COLO829 (cell line): ENCODE measurements around the gene CYP2U1.
A peak's percentile ranks its signal among the peaks of the same experiment; 100 is the strongest.
"Not testable (repeated sequence)": the region's sequence is repeated elsewhere in the genome, so short reads cannot be mapped to it uniquely, and the experiment has no call there.

ENCODE experiments used
- DNase-seq: peaks from one replicate; pipeline ENCODE4 v3.0.0; 2012; ENCODE audit warnings: low spot score

CYP2U1 gene

DNA sequence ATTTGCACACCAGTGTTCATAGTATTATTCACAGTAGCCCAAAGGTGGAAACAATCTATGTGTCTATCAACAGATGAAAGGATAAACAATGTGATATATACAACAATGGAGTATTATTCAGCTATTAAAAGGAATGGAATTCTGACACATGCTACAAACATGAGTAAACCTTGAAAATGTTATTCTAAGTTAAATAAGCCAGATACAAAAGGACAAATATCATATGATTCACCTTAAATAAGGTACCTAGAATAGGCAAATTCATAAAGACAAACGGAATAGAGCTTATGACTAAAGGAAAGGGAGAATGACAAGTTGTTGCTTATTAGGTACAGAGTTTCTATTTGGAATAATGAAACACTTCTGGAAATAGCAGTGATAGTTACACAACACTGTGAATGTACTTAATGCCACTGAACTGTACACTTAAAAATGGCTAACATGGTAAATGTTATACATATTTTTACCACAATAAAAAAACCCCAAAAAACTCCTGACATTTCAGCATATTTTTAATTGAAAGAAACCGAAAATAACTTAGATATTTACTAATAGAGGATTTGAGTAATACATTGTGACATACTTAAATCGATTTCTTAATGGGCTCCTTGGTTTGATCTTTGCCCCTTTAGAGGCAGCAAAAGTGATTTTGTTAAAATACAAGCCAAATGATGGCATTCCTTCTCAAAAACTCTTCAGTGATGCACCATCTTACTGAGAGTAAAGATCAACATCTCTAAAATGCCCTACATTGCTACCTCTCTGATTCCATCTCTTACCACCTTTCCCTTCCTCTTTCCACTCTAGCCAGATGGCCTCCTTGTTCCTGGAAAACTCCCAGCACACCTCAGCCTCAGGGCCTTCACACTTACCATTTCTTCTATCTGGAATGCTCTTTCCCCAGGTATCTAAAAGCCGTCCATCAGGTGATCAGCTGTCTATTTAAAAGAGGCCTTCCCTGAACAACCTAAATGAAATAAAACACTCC is 8.6 kb upstream of the CYP2U1 start:
- no peak for DNase-seq

DNA sequence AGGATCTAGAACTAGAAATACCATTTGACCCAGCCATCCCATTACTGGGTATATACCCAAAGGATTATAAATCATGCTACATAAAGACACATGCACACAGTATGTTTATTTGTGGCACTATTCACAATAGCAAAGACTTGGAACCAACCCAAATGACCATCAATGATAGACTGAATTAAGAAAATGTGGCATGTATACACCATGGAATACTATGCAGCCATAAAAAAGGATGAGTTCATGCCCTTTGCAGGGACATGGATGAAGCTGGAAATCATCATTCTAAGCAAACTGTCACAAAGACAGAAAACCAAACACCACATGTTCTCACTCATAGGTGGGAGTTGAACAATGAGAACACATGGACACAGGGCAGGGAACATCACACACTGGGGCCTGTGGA is 5.6 kb upstream of the CYP2U1 start:
- not testable (repeated sequence) for DNase-seq

GRCh38 chr4:107926875-107927274 is 4.5 kb upstream of the CYP2U1 start:
- DNase-seq: not testable (repeated sequence)

DNA sequence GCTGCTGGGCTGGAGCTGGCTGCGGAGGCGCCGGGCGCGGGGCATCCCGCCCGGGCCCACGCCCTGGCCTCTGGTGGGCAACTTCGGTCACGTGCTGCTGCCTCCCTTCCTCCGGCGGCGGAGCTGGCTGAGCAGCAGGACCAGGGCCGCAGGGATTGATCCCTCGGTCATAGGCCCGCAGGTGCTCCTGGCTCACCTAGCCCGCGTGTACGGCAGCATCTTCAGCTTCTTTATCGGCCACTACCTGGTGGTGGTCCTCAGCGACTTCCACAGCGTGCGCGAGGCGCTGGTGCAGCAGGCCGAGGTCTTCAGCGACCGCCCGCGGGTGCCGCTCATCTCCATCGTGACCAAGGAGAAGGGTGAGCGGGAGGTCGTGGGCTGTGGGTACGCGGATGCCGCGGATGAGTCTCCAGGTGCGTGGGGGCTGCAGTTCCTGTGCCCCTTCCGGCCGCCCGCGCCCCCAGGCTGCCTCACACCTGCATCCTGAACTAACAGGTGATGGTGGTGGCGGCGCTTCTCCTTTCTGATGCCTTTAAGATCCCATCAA is 499 bp downstream of the CYP2U1 start:
- DNase-seq: no peak

DNA sequence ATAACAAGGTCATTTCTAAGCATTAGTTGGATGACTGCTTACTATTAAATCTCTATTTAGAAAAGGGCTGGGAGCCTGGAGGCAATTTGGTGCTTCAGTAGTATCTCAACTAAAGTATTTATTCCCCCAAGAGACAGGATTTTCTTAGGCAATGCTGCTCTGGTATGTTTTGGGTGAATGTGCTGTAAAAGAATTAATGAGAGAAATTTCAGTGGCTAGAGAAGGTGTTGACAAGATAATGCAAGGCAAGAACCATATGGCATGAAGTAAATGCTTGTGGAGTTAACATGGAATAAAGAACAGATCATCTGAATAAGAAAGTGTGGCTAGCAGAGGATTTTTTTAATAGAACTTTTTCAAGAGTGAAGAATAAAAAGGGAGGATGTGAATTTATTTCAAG is 3.9 kb downstream of the CYP2U1 start:
- no peak for DNase-seq

DNA sequence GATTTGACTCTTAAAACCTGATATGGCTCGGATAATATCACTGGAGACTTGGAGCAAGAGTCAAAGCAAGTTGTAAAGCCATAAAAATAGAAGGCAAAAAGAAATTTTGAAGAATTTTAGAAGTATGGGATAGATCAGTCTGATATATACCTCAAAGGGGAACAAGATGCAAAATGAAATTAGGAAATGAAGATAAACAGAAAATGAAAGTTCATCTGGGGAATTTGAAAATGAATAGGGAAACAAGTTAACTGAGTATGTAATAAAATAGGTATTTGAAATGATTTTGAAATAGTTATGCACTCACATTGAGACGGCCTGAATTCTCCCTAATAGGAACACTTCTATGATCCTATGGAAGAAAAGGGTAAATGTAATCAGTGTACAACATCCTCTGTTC is 5.7 kb downstream of the CYP2U1 start:
- DNase-seq: no peak

GRCh38 chr4:107939307-107939706 is 8.0 kb downstream of the CYP2U1 start:
- no peak for DNase-seq

DNA sequence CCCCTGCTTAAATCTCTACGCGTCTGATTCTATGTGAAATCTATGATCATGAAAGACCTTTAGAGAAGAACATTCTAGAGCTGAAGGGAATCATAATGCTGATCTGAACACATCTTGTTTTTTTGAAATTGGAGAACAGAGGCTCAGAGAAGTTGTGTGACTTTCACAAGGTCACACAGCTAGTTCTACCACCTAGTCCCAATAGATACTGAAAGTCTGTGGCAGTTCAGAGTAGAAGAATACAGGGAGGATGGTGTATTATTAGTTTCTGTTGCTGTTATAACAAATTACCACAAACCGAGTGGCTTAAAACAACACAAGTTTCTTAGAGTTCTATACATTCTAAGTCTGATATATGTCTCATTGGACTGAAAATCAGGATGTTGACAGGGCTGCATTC is 14.5 kb downstream of the CYP2U1 start:
- no peak for DNase-seq

DNA sequence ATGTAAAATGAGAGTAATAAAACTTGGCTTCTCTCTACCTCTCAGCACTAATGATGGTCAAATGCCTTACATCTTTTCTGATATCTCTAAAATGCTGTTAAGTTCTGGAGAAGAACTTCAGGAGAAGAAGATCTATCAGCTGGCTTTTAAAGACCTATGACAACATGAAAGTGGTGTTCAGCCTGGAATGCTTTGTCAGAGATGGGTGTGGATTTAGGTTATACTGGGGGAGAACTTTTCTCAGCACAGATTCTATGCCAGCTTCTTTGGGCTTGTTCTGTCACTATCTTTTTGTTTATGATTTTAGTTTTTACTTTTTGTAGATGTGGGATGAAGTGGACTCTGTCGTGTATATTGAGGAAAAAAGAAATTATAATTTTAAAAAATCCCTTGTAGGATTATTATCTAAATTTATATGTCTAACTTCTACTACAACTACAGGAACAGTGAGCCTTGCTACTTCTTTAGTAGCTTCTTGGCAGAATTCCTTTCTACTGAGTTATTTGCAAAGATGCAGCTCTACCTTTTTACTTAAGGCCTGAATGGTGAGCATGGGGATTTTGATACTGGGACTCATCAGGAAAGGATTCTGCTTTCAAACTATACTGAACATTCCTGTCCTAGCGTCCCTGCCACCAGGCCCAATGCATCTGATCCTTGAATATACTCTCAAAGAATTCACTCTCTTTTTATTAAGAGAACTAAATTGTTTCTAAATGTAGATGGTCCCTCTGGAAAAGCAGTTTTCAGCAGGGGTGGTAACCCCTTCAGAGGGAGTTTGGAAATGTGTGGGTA is 19.6 kb downstream of the CYP2U1 start:
- DNase-seq: no peak

DNA sequence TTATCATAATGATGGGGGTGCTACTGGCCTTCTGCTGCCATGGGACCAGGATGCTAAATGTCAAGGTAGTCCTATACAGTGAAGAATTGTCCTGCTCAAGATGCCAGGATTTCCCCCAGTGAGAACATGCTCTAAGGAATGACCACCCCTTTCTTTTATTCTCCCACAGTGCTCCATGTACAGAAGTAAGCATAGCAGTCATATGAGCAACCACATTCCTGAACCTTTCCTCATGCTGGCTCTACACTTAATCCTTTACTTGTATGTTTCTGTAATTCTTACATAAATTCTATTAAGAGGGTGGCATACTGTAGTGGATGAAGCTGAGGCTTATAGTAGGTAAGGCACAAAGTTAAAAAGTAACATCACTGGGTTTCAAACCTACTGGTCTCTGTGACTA is 20.2 kb downstream of the CYP2U1 start:
- DNase-seq: no peak

DNA sequence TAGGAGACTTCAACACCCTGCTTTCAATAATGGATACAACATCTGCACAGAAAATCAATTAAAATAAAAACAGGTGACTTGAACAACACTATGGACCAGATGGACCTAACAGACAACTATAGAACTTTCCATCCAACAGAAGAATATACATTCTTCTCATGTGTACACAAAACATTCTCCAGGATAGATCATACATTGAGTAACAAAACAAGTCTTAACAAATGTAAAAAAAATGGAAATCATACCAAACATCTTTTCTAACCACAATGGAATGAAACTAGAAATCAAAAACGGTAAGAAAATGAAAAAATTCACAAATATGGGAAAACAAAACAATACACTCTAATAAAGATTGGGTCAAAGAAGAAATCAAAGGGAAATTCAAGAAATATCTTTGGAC is 24.7 kb downstream of the CYP2U1 start:
- no peak for DNase-seq

GRCh38 chr4:107966903-107967302 is 35.6 kb downstream of the CYP2U1 start:
- DNase-seq: no peak

DNA sequence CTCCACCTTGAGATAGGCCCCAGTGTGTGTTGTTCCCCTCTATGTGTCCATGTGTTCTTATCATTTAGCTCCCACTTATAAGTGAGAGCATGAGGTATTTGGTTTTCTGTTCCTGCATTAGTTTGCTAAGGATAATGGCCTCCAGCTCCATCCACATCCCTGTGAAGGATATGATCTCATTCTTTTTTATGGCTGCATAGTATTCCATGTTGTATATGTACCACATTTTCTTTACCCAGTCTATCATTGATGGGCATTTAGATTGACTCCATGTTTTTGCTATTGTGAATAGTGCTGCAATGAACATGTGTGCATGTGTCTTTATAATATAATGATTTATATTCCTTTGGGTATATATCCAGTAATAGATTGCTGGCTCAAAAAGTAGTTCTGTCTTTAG is 36.2 kb downstream of the CYP2U1 start:
- not testable (repeated sequence) for DNase-seq

- DNase-seq: not testable (repeated sequence)
Measured at GRCh38 chr4:107967921-107968320, 36.6 kb downstream of the CYP2U1 start.

DNA sequence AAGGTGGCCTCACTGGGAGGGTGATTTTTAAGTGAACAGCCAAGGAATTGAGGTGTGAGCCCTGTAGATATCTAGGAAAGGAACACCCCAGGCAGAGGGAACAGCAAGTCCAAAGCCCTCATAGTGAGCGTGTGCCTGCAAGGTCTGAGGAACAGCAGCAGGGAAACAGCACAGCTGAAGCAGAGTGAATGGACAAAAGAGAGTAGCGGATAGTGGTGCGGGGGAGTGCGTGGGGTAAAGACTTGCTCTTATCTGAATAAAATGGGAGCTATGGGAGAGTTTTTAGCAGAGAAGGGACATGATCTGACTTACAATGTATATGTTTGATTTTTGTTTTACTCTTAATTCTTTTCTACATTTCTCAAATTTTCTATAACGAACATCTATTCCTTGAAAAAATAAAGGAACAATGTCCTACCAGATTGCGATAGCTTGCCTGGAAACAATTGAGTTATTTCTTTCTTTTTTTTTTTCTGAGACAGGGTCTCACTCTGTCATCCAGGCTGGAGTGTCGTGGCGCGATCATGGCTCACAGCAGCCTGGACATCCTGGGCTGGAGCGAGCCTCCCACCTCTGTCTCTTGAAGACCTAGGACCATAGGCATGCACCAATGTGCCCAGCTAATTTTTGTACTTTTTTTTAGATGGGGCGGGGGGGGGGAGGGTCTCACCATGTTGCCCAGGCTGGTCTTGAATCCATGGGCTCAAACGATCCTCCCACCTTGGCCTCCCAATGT is 38.9 kb downstream of the CYP2U1 start:
- DNase-seq: no peak

GRCh38 chr4:107972605-107973004 is 41.3 kb downstream of the CYP2U1 start:
- no peak for DNase-seq

GRCh38 chr4:107974523-107974922 is 43.2 kb downstream of the CYP2U1 start:
- no peak for DNase-seq

DNA sequence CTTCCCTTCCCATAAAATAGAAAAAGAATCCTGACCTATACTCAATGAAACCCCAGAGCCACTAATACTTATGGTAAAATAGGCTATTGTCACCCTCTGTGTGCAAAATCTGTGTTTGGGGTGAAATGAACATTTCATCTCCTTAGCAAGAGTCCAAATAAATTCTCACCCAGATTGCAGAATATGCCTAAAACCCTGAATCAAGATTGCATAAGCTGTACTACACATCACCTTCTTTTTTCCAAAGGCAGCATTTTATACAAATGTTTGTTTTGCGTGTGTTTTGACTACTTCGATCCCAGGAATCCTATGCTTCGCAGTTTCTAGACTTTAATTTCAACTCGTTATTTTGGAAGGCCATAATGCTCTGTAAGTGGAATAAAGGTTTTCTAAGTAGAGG is 46.1 kb downstream of the CYP2U1 start:
- DNase-seq: no peak

DNA sequence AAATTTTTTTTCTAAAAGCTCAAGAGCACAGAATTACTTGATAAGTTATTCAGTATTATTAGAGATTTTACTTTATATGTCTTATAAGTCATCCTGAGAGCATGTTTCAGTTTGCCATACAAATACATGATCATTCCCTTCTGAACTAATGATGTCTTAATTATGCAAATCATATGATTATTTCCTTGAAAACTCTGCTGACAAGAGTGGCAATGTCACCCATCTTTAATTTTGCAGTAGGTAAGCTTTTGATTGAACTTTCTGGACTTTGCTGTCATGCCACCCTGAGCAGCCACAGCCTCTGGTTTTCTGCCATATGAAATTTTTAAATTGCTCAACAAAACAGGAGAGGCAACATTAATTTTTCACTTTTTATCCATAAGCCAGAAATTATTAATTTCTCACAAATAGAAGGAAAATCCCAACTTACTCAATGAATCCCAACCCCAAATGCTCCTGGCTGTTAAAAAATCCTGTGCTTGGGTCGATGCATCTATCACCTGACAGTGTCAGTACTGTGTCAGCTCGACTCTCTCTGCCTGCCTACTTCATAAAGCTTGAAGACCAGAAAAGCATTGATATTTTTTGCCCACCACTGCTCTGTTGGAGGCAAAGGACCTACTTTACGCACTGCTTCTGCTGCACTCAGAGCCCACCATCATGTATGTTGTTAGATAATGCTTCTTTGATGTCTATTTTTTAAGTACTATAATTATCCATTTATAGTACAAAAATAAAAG is 46.8 kb downstream of the CYP2U1 start:
- no peak for DNase-seq

- peak; percentile 43 for DNase-seq
Measured at GRCh38 chr4:107978716-107979451, 47.5 kb downstream of the CYP2U1 start.
